Endothelial cell of umbilical vein (primary cell): ENCODE measurements around the gene DDI1. TPM values are rescaled to one million over a fixed set of nuclear protein-coding genes. Genes with fewer than 3 reads are reported as not detected.
"Not testable (repeated sequence)": the region's sequence is repeated elsewhere in the genome, so short reads cannot be mapped to it uniquely, and the experiment has no call there.

Source experiments
- BruUV-seq: library from RNA; stranded (reverse); fragments of 400-500 nt; replicated peaks from 2 replicates; lab custom pipeline; 2021; lab: Mats Ljungman, UMichigan
- CTCF ChIA-PET: fragments of 300-600, 350-600 bp; sonication (Branson Sonifier 250); formaldehyde crosslinking; loops from one replicate; lab custom pipeline; 2021; ENCODE audit warnings: antibody characterized with exemption, inconsistent platforms; lab: Charles Lee
- POLR2A ChIA-PET: fragments of 300-600, 350-600 bp; sonication (Branson Sonifier 250); formaldehyde crosslinking; loops from one replicate; lab custom pipeline; 2021; ENCODE audit warnings: antibody characterized with exemption, inconsistent platforms; lab: Charles Lee
- DNase-seq: peaks from one replicate; pipeline ENCODE4 v3.0.0-alpha.2; 2011; ENCODE audit warnings: low read depth, low spot score
- FAIRE-seq: peaks from 2 replicates; lab custom pipeline; 2011; peaks lifted over from hg19 to GRCh38; lab: Jason Lieb, UNC
- H2AFZ ChIP-seq: 2 replicates; pipeline ENCODE4 v1.6.0; 2012; ENCODE audit warnings: low read depth, low read length, control low read depth, inconsistent platforms
- H3K27ac ChIP-seq: 2 replicates; pipeline ENCODE4 v1.5.1; 2011; ENCODE audit warnings: low read depth, mild to moderate bottlenecking, control low read depth, low read length, moderate library complexity; ENCODE audit not compliant: insufficient read depth
- H3K27me3 ChIP-seq, 2 experiments: 2 replicates each; pipeline versions ENCODE4 v1.6.0 to v1.6.1; 2011; ENCODE audit warnings: low read length in 2 of 2, mixed read lengths in 1 of 2; ENCODE audit not compliant: control insufficient read depth in 2 of 2, insufficient read depth in 2 of 2
- H3K36me3 ChIP-seq, 2 experiments: 2 replicates in 1 of 2; 3 replicates in 1 of 2; pipeline ENCODE4 v1.5.1; 2011; ENCODE audit warnings: low read length in 2 of 2, mild to moderate bottlenecking in 1 of 2, moderate library complexity in 1 of 2; ENCODE audit not compliant: control insufficient read depth in 2 of 2, insufficient read depth in 2 of 2; ENCODE audit errors: extremely low read depth in 1 of 2
- H3K4me1 ChIP-seq: 3 replicates; pipeline ENCODE4 v1.5.1; 2011; ENCODE audit warnings: mild to moderate bottlenecking, low read length; ENCODE audit not compliant: control insufficient read depth, insufficient read depth; ENCODE audit errors: extremely low read depth
- H3K4me2 ChIP-seq: 2 replicates; pipeline ENCODE4 v1.6.1; 2011; ENCODE audit warnings: low read length, control low read depth, mixed read lengths; ENCODE audit not compliant: insufficient read depth
- H3K4me3 ChIP-seq, 3 experiments: fragments of 200-600 bp in 1 of 3; sonication (generic), shearing (Covaris generic) in 1 of 3; replicated peaks in 1 of 3; 2 replicates each; pipeline ENCODE4 v1.5.1; 2011 to 2016; ENCODE audit warnings: control low read depth in 3 of 3, low read length in 3 of 3, mild to moderate bottlenecking in 2 of 3, inconsistent platforms in 1 of 3, low read depth in 1 of 3, moderate library complexity in 1 of 3; ENCODE audit not compliant: insufficient read depth in 1 of 3
- H3K79me2 ChIP-seq: 2 replicates; pipeline ENCODE4 v1.6.0; 2012; ENCODE audit warnings: low read length, inconsistent platforms; ENCODE audit not compliant: control insufficient read depth, insufficient read depth
- H3K9ac ChIP-seq: replicated peaks from 2 replicates; pipeline ENCODE3; 2011; ENCODE audit warnings: low read length, control low read depth; ENCODE audit not compliant: insufficient read depth; ENCODE audit errors: extremely low read depth
- H3K9me1 ChIP-seq: replicated peaks from 3 replicates; pipeline ENCODE4 v1.6.0; 2011; ENCODE audit warnings: mild to moderate bottlenecking, low read length; ENCODE audit not compliant: control insufficient read depth, insufficient read depth; ENCODE audit errors: extremely low read depth
- H3K9me3 ChIP-seq: replicated peaks from 2 replicates; pipeline ENCODE4 v1.5.1; 2012; ENCODE audit warnings: low read length, inconsistent platforms; ENCODE audit not compliant: control insufficient read depth, insufficient read depth
- H4K20me1 ChIP-seq: replicated peaks from 2 replicates; pipeline ENCODE3; 2011; ENCODE audit warnings: mild to moderate bottlenecking, low read length; ENCODE audit not compliant: control insufficient read depth, insufficient read depth; ENCODE audit errors: extremely low read depth
- CTCF ChIP-seq, 2 donors: IDR thresholded peaks; 1 replicate in 1 of 2; 2 replicates in 1 of 2; pipeline ENCODE4 v1.5.1; 2011; ENCODE audit warnings: low read length in 2 of 2, mild to moderate bottlenecking in 2 of 2, moderate library complexity in 2 of 2, control low read depth in 1 of 2, inconsistent platforms in 1 of 2, low read depth in 1 of 2; ENCODE audit not compliant: insufficient read depth in 1 of 2; ENCODE audit errors: extremely low read depth in 1 of 2
- EZH2 ChIP-seq: IDR thresholded peaks from 2 replicates; pipeline ENCODE4 v1.6.1; 2012; ENCODE audit warnings: borderline replicate concordance, low read depth, mild to moderate bottlenecking, moderate library complexity, low read length, inconsistent platforms; ENCODE audit not compliant: severe bottlenecking
- FOS ChIP-seq: IDR thresholded peaks from 2 replicates; pipeline ENCODE4 v1.6.1; 2011; ENCODE audit warnings: mild to moderate bottlenecking, low read length, moderate library complexity, borderline replicate concordance; ENCODE audit not compliant: insufficient read depth
- GATA2 ChIP-seq: IDR thresholded peaks from 2 replicates; pipeline ENCODE4 v1.7.0; 2011; ENCODE audit warnings: low read depth, mild to moderate bottlenecking, moderate library complexity, mixed read lengths, low read length; ENCODE audit not compliant: insufficient read length, insufficient read depth
- JUN ChIP-seq: IDR thresholded peaks from 2 replicates; pipeline ENCODE4 v1.6.1; 2011; ENCODE audit warnings: borderline replicate concordance, low read depth; ENCODE audit not compliant: insufficient read length, insufficient read depth
- MAX ChIP-seq: IDR thresholded peaks from 2 replicates; pipeline ENCODE4 v1.6.1; 2011; ENCODE audit not compliant: insufficient read depth, insufficient read length
- MYC ChIP-seq: IDR thresholded peaks from one replicate; pipeline ENCODE4 v1.6.1; 2011; ENCODE audit warnings: mild to moderate bottlenecking, low read depth, low read length
- POLR2A ChIP-seq: IDR thresholded peaks from 2 replicates; pipeline ENCODE4 v1.6.1; 2012; ENCODE audit warnings: low read depth, mild to moderate bottlenecking, control low read depth, low read length
- POLR2AphosphoS5 ChIP-seq: IDR thresholded peaks from 2 replicates; pipeline ENCODE4 v1.6.1; 2012; ENCODE audit warnings: low read depth, mild to moderate bottlenecking, control low read depth, low read length, moderate library complexity; ENCODE audit not compliant: insufficient read depth
- dilution Hi-C: fragments of 300-500 bp; cut with MboI; formaldehyde crosslinking; loops from one replicate; pipeline ENCODE4 v1.15.0; 2019; ENCODE audit warnings: low sequenced_read_pairs; ENCODE audit not compliant: extremely low pct_ligation_motif_present
- intact Hi-C: fragments of 100-400 bp; cut with micrococcal nuclease; formaldehyde crosslinking; loops from one replicate; pipeline ENCODE4 v1.10.0; 2022
- polyA plus RNA-seq, 4 experiments: library from polyadenylated mRNA; depleted of rRNA in 3 of 4; stranded (reverse) in 3 of 4; unstranded in 1 of 4; fragments of >200 nt; gene quantifications; 2 replicates each; pipeline versions ENCODE4 v1.2.1 to v1.2.3, GENCODE V29; 2011 to 2012; ENCODE audit warnings: missing spikeins in 1 of 4
- total RNA-seq: library from RNA; stranded (reverse); gene quantifications from 2 replicates; pipeline ENCODE4 v1.2.3, GENCODE V29; 2021

The DDI1 gene
- total and polyA plus RNA-seq, 2 donors (not counting 3 experiments of a cell fraction or from before 2014, with no cell fraction given), result not detected

GRCh38 chr11:104043678-104044239 is 7.3 kb downstream of the DDI1 start:
- H4K20me1 ChIP-seq, result no peaks in the 10 kb centered on the region
- no peaks in the 10 kb centered on the region for H3K36me3 ChIP-seq
- no peaks in the 10 kb centered on the region for H3K4me1 ChIP-seq
- ChIA-PET POLR2A (no interaction called here), CTCF (interaction anchor here (0.8 to 1.3 kb wide), 2 partner anchors 10 to 31 kb away, joined by 3 read pairs; no protein-coding TSS in a partner anchor)
- no peak for FAIRE-seq
- TF ChIP-seq MYC, result no peak
- TF ChIP-seq EZH2, result no peak
- no peaks in the 10 kb centered on the region for H3K9me1 ChIP-seq
- no peaks in the 10 kb centered on the region for H3K9me3 ChIP-seq
- no peak overlapping the region for H3K9ac ChIP-seq
- no peaks in the 10 kb centered on the region for H3K79me2 ChIP-seq
- H3K4me3 ChIP-seq, result no peak overlapping the region
- no peaks in the 10 kb centered on the region for H3K27me3 ChIP-seq
- intact Hi-C loops (no loop called here), dilution Hi-C loops (no loop called here)
- no TSS peak for BruUV-seq
- no peak overlapping the region for H3K27ac ChIP-seq
- no peak overlapping the region for H2AFZ ChIP-seq
- DNase-seq, result no peak
- no peak overlapping the region for H3K4me2 ChIP-seq

- no peak overlapping the region for H3K4me3 ChIP-seq
- POLR2A ChIA-PET, result no interaction called here
- H3K36me3 ChIP-seq, result no peaks in the 10 kb centered on the region
- FAIRE-seq (no peak), DNase-seq (no peak)
- H3K27me3 ChIP-seq, result no peaks in the 10 kb centered on the region
- H3K79me2 ChIP-seq, result no peaks in the 10 kb centered on the region
- no peaks in the 10 kb centered on the region for H3K9me3 ChIP-seq
- H3K9ac ChIP-seq, result no peak overlapping the region
- no peaks in the 10 kb centered on the region for H4K20me1 ChIP-seq
- no TSS peak for BruUV-seq
- no peak overlapping the region for H3K4me2 ChIP-seq
- intact Hi-C loops (no loop called here), dilution Hi-C loops (no loop called here)
- H2AFZ ChIP-seq, result no peak overlapping the region
- CTCF ChIA-PET, result no interaction called here
- H3K9me1 ChIP-seq, result no peaks in the 10 kb centered on the region
- TF ChIP-seq MAX, result no peak
- no peak for TF ChIP-seq MYC
- TF ChIP-seq GATA2, result no peak
- no peak for TF ChIP-seq POLR2A
- TF ChIP-seq POLR2AphosphoS5, result no peak
- TF ChIP-seq FOS, result no peak
- TF ChIP-seq EZH2, result no peak
- no peak for TF ChIP-seq CTCF (IDR thresholded peaks at IDR 0.05; ENCODE audit: extremely low read depth in 1 of 2, insufficient read depth in 1 of 2, low read depth in 1 of 2, low read length in 2 of 2)
- TF ChIP-seq JUN, result no peak
- no peak overlapping the region for H3K27ac ChIP-seq
- no peaks in the 10 kb centered on the region for H3K4me1 ChIP-seq
These were observed 9.9 kb downstream of the DDI1 start for GRCh38 chr11:104046331-104046730.

GRCh38 chr11:104046858-104047257 is 10.4 kb downstream of the DDI1 start:
- H3K9me1 ChIP-seq, intact Hi-C loops, H2AFZ ChIP-seq, H3K4me1 ChIP-seq, BruUV-seq, H4K20me1 ChIP-seq, CTCF ChIA-PET, H3K9me3 ChIP-seq, POLR2A ChIA-PET, H3K4me2 ChIP-seq, dilution Hi-C loops, H3K27ac ChIP-seq, H3K36me3 ChIP-seq, H3K9ac ChIP-seq, H3K4me3 ChIP-seq, DNase-seq, FAIRE-seq, H3K27me3 ChIP-seq, H3K79me2 ChIP-seq: not testable (repeated sequence)
